ENCODE data around the gene MSRB2. TPM values are rescaled to one million over a fixed set of nuclear protein-coding genes. Genes with fewer than 3 reads are reported as not detected.

The MSRB2 gene
- total RNA-seq, 6 experiments from 2014 or later: 23.5 to 31.2 (median 26.2) TPM

DNA sequence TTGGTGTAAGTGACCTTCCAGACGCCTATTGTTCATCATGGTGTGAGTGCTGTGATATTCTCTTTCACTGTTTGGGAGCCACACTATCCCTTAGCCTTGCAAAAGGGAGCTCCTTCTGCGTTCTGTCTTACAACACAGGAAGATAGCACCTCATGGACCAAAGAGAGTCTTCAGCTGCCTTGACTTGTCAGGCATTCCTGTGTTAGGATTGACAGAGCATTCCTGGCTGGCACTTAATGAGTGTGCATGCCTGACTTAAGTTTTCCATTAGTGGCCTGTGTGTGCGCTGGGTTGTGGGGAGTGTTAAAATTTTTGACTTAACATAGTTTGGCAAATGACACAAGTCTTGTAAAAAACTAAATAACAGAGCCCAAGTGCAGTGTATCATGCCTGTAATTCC is 21.9 kb upstream of the MSRB2 start:
- no peaks in the 10 kb centered on the region for H3K36me3 Mint-ChIP-seq (ENCODE audit: low read depth)
- no peak for DNase-seq
- TF ChIP-seq, protein P1, sequence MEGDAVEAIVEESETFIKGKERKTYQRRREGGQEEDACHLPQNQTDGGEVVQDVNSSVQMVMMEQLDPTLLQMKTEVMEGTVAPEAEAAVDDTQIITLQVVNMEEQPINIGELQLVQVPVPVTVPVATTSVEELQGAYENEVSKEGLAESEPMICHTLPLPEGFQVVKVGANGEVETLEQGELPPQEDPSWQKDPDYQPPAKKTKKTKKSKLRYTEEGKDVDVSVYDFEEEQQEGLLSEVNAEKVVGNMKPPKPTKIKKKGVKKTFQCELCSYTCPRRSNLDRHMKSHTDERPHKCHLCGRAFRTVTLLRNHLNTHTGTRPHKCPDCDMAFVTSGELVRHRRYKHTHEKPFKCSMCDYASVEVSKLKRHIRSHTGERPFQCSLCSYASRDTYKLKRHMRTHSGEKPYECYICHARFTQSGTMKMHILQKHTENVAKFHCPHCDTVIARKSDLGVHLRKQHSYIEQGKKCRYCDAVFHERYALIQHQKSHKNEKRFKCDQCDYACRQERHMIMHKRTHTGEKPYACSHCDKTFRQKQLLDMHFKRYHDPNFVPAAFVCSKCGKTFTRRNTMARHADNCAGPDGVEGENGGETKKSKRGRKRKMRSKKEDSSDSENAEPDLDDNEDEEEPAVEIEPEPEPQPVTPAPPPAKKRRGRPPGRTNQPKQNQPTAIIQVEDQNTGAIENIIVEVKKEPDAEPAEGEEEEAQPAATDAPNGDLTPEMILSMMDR (IDR thresholded peaks at IDR 0.05): no peak
- H3K4me3 Mint-ChIP-seq: no peak overlapping the region
- H3K9me3 Mint-ChIP-seq: no peaks in the 10 kb centered on the region
- no peaks in the 10 kb centered on the region for H3K4me1 Mint-ChIP-seq (ENCODE audit: low read depth)
- H3K27me3 Mint-ChIP-seq (ENCODE audit: insufficient read depth): peaks cover 10% of the 10 kb centered on the region
- no peak overlapping the region for H3K27ac Mint-ChIP-seq

DNA sequence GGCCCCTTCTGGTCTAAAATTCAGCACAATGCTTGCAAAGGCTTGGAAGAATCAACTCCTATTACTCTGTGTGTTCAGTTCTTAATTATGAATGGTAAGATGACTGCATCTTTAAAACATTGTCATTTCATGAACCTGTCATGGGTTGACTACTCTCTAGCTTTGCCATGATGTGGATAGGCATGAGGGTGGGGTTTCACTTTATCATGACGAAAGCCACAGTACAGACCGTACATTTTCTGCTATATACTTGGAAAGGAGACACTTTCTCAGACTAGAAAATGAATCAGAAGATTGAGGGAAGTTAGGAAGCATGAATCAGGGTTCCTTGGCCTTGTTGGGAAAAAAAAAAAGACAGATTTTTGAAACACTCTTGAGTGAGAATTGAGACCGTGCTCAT is 19.7 kb upstream of the MSRB2 start:
- Mint-ChIP-seq H3K4me1 (ENCODE audit: low read depth) (no peaks in the 10 kb centered on the region), H3K27me3 (ENCODE audit: insufficient read depth) (peaks cover 23% of the 10 kb centered on the region), H3K36me3 (ENCODE audit: low read depth) (no peaks in the 10 kb centered on the region), H3K4me3 (no peak overlapping the region), H3K9me3 (no peaks in the 10 kb centered on the region), H3K27ac (no peak overlapping the region)
- TF ChIP-seq, protein P1 (IDR thresholded peaks at IDR 0.05): no peak
- no peak for DNase-seq

DNA sequence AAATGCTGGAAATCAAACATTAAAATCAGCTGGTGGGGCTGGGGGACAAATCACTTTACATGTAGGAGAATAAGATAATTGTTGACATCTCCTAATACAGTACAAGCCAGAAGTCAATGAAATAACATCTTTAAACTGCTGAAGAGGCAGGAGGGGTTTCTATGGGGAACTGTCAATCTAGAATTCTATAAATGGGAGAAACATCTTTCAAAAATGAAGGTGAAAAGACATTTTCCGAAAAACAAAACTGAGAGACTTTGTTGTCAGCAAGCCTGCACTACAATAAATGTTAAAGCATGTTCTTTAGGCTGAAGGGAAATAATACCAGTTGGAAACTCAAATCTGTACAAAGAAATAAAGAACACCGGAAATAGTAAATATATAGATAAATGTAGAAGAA is 17.3 kb upstream of the MSRB2 start:
- Mint-ChIP-seq H3K27ac (no peak overlapping the region), H3K4me3 (no peak overlapping the region), H3K9me3 (no peaks in the 10 kb centered on the region), H3K36me3 (ENCODE audit: low read depth) (no peaks in the 10 kb centered on the region), H3K27me3 (ENCODE audit: insufficient read depth) (peaks cover 36% of the 10 kb centered on the region), H3K4me1 (ENCODE audit: low read depth) (0 out of 2 replicates have a peak, but pooled peaks cover 8% of the 10 kb centered on the region)
- TF ChIP-seq, protein P1 (IDR thresholded peaks at IDR 0.05): no peak
- DNase-seq: no peak

DNA sequence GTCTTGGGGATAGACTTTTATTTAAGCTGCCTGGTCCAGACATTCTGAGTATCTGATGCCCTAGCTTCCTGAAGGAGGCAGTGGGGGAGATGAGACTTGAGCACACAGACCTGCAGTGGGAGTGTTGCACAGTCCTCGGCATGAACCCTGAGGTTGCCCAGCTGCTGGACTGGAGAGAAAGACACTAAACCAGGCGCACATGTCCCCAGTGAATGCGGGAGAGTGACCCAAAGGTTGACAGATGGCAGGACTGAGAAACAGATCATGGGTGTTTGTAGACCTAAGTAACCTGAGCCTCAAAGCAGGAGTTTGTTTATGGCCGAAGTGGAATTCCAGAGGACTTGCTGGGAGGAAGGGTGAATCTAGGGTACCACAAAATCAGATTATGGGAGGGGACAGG is 15.7 kb upstream of the MSRB2 start:
- Mint-ChIP-seq H3K9me3 (no peaks in the 10 kb centered on the region), H3K36me3 (ENCODE audit: low read depth) (no peaks in the 10 kb centered on the region), H3K4me3 (no peak overlapping the region), H3K27ac (no peak overlapping the region), H3K4me1 (ENCODE audit: low read depth) (0 out of 2 replicates have a peak, but pooled peaks cover 8% of the 10 kb centered on the region), H3K27me3 (ENCODE audit: insufficient read depth) (peaks cover 33% of the 10 kb centered on the region)
- TF ChIP-seq, protein P1 (IDR thresholded peaks at IDR 0.05): no peak
- DNase-seq: no peak

DNA sequence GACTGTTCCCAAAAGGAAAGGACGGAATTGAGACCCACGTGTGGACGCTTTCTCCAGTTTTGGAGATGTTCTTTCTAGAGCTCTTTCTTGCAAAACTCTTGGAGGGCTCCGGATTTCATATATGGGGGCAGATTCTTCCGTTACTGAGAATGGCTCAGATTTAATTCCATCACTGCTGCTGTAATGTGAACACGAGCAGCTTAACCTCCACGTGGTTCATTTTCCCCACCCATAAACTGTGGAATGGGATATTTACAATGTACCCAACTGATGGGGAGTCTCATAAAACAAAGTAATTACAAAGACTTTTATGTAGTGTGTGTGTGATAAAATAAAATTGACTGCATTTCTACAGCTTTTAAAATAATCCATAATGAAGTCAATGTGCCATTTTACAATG is 15.1 kb upstream of the MSRB2 start:
- Mint-ChIP-seq H3K4me1 (ENCODE audit: low read depth) (0 out of 2 replicates have a peak, but pooled peaks cover 8% of the 10 kb centered on the region), H3K27me3 (ENCODE audit: insufficient read depth) (peaks cover 36% of the 10 kb centered on the region), H3K27ac (no peak overlapping the region), H3K4me3 (no peak overlapping the region), H3K9me3 (no peaks in the 10 kb centered on the region), H3K36me3 (ENCODE audit: low read depth) (no peaks in the 10 kb centered on the region)
- DNase-seq: no peak
- TF ChIP-seq, protein P1 (IDR thresholded peaks at IDR 0.05): no peak

Measured in HFFc6 (cell line).